Adrenal gland (tissue), 5 donors: ENCODE measurements around the gene LBX2.

Experiments
- CTCF ChIP-seq, 6 experiments: fragments of 450-650 bp in 4 of 6; fragments of 200-600 bp in 2 of 6; sonication (generic) in 1 of 6; IDR thresholded peaks; 1 replicate in 5 of 6; 2 replicates in 1 of 6; pipeline versions ENCODE4 v1.5.1 to v1.8.0; 2016 to 2021; ENCODE audit warnings: antibody characterized with exemption in 6 of 6, mild to moderate bottlenecking in 2 of 6, moderate library complexity in 1 of 6
- POLR2A ChIP-seq, 2 donors: fragments of 450-650 bp; IDR thresholded peaks; one replicate each; pipeline ENCODE4 v1.6.1; 2017; ENCODE audit warnings: antibody characterized with exemption in 2 of 2, mild to moderate bottlenecking in 2 of 2, moderate library complexity in 1 of 2
- donor health status: DM: no; HTN: no; CAD: no.

GRCh38 chr2:74534411-74534810 lies 35.0 kb upstream of the LBX2 start:
- TF ChIP-seq POLR2A (IDR thresholded peaks at IDR 0.05) (no peak), CTCF (IDR thresholded peaks at IDR 0.05) (no peak)
